MCF 10A (cell line): Measurements from ENCODE around the gene EMILIN2. TPM values are rescaled to one million over a fixed set of nuclear protein-coding genes. Genes with fewer than 3 reads are reported as not detected.

Source experiments
- BruUV-seq: library from RNA; stranded (reverse); fragments of 400-500 nt; replicated peaks from 2 replicates; lab custom pipeline; 2021; lab: Mats Ljungman, UMichigan
- CTCF ChIA-PET: fragments of 300-600 bp; sonication (Branson Sonifier 250); formaldehyde crosslinking; extraction: SDS; loops from one replicate; lab custom pipeline; 2021; ENCODE audit warnings: antibody characterized with exemption, inconsistent platforms; lab: Yijun Ruan, JAX
- POLR2A ChIA-PET: fragments of 300-600, 350-650 bp; sonication (Branson Sonifier 250); formaldehyde crosslinking; extraction: SDS; loops from one replicate; lab custom pipeline; 2020; ENCODE audit warnings: antibody characterized with exemption, inconsistent platforms; lab: Yijun Ruan, JAX
- DNase-seq: peaks from one replicate; pipeline ENCODE4 v3.0.0-alpha.2; 2018; ENCODE audit not compliant: unreplicated experiment
- H3K27ac Mint-ChIP-seq: one replicate; pipeline ENCODE4 v1.8.0; 2022; ENCODE audit warnings: mild to moderate bottlenecking, low read depth, mixed read lengths; ENCODE audit not compliant: unreplicated experiment
- H3K27me3 Mint-ChIP-seq: one replicate; pipeline ENCODE4 v1.8.0; 2022; ENCODE audit warnings: mixed read lengths; ENCODE audit not compliant: insufficient read depth, unreplicated experiment
- H3K36me3 Mint-ChIP-seq: one replicate; pipeline ENCODE4 v1.8.0; 2022; ENCODE audit warnings: mild to moderate bottlenecking, moderate library complexity, mixed read lengths; ENCODE audit not compliant: insufficient read depth, unreplicated experiment
- H3K4me1 Mint-ChIP-seq: one replicate; pipeline ENCODE4 v1.8.0; 2022; ENCODE audit warnings: mixed read lengths; ENCODE audit not compliant: insufficient read depth, unreplicated experiment
- H3K4me3 Mint-ChIP-seq: one replicate; pipeline ENCODE4 v1.8.0; 2022; ENCODE audit warnings: mild to moderate bottlenecking, moderate library complexity, mixed read lengths; ENCODE audit not compliant: unreplicated experiment
- H3K9me3 Mint-ChIP-seq: one replicate; pipeline ENCODE4 v1.8.0; 2022; ENCODE audit warnings: mixed read lengths; ENCODE audit not compliant: unreplicated experiment
- CTCF ChIP-seq: fragments of 200-600 bp; IDR thresholded peaks from one replicate; pipeline ENCODE4 v1.8.0; 2022; ENCODE audit warnings: antibody characterized with exemption, mild to moderate bottlenecking; ENCODE audit not compliant: unreplicated experiment
- intact Hi-C: fragments of 100-400 bp; cut with micrococcal nuclease; formaldehyde crosslinking; loops from 2 replicates; pipeline ENCODE4 v1.14.1; 2022
- total RNA-seq: library from RNA; stranded (reverse); gene quantifications from 2 replicates; pipeline ENCODE4 v1.2.3, GENCODE V29; 2022

The EMILIN2 gene
- total RNA-seq, 1 experiment from 2014 or later: not detected

- ChIA-PET POLR2A (no interaction called here), CTCF (no interaction called here)
- intact Hi-C loops: no loop called here
- H3K27ac Mint-ChIP-seq: no peak overlapping the region
- H3K36me3 Mint-ChIP-seq: no peaks in the 10 kb centered on the region
- DNase-seq: no peak
- BruUV-seq: no TSS peak
- no peaks in the 10 kb centered on the region for H3K4me1 Mint-ChIP-seq
- H3K9me3 Mint-ChIP-seq: peaks cover 6% of the 10 kb centered on the region
- peaks cover 31% of the 10 kb centered on the region for H3K27me3 Mint-ChIP-seq
- no peak overlapping the region for H3K4me3 Mint-ChIP-seq
- TF ChIP-seq CTCF: no peak
These were observed 35.0 kb downstream of the EMILIN2 start for GRCh38 chr18:2881840-2882195.

GRCh38 chr18:2882201-2882600 lies 35.4 kb downstream of the EMILIN2 start:
- ChIA-PET CTCF (no interaction called here), POLR2A (no interaction called here)
- H3K4me1 Mint-ChIP-seq: no peaks in the 10 kb centered on the region
- peaks cover 9% of the 10 kb centered on the region for H3K9me3 Mint-ChIP-seq
- intact Hi-C loops: no loop called here
- H3K4me3 Mint-ChIP-seq: no peak overlapping the region
- TF ChIP-seq CTCF: no peak
- no peaks in the 10 kb centered on the region for H3K36me3 Mint-ChIP-seq
- no TSS peak for BruUV-seq
- peaks cover 34% of the 10 kb centered on the region for H3K27me3 Mint-ChIP-seq
- DNase-seq: no peak
- no peak overlapping the region for H3K27ac Mint-ChIP-seq

- no peak overlapping the region for H3K4me3 Mint-ChIP-seq
- TF ChIP-seq CTCF: no peak
- peaks cover 14% of the 10 kb centered on the region for H3K9me3 Mint-ChIP-seq
- CTCF ChIA-PET: interaction anchor here (0.6 kb wide), 1 partner anchor 284 kb away, joined by 3 read pairs; no protein-coding TSS in a partner anchor
- H3K27me3 Mint-ChIP-seq: peaks cover 33% of the 10 kb centered on the region
- no TSS peak for BruUV-seq
- POLR2A ChIA-PET: no interaction called here
- no peaks in the 10 kb centered on the region for H3K4me1 Mint-ChIP-seq
- no peak overlapping the region for H3K27ac Mint-ChIP-seq
- H3K36me3 Mint-ChIP-seq: no peaks in the 10 kb centered on the region
- intact Hi-C loops: no loop called here
- DNase-seq: no peak
These were observed 36.4 kb downstream of the EMILIN2 start for GRCh38 chr18:2883076-2883735.

GRCh38 chr18:2884706-2885285 lies 38.0 kb downstream of the EMILIN2 start:
- no peak overlapping the region for H3K27ac Mint-ChIP-seq
- no peak for DNase-seq
- TF ChIP-seq CTCF: no peak
- ChIA-PET POLR2A (no interaction called here), CTCF (interaction anchor here (0.6 kb wide), 1 partner anchor 337 kb away, joined by 3 read pairs; no protein-coding TSS in a partner anchor)
- H3K9me3 Mint-ChIP-seq: peaks cover 14% of the 10 kb centered on the region
- H3K27me3 Mint-ChIP-seq: peaks cover 22% of the 10 kb centered on the region
- BruUV-seq: no TSS peak
- no peak overlapping the region for H3K4me3 Mint-ChIP-seq
- H3K36me3 Mint-ChIP-seq: no peaks in the 10 kb centered on the region
- intact Hi-C loops: no loop called here
- H3K4me1 Mint-ChIP-seq: peaks cover 2% of the 10 kb centered on the region
